Trophoblast cell (in vitro differentiated cells and primary cell): ENCODE data around the gene NANOS3.

Source experiments
- DNase-seq, 2 donors: peaks; one replicate each; pipeline ENCODE4 v3.0.0-alpha.2; 2016
- H2AFZ ChIP-seq: 2 replicates; pipeline ENCODE4 v1.6.1; 2013; ENCODE audit warnings: low read length, moderate library complexity, mild to moderate bottlenecking; ENCODE audit not compliant: insufficient read depth, poor library complexity
- H2AK5ac ChIP-seq: 2 replicates; pipeline ENCODE4 v1.6.1; 2013; ENCODE audit warnings: mild to moderate bottlenecking, low read length
- H2BK120ac ChIP-seq: 2 replicates; pipeline ENCODE4 v1.6.1; 2013; ENCODE audit warnings: low read length, mild to moderate bottlenecking, moderate library complexity; ENCODE audit not compliant: insufficient read depth, poor library complexity
- H2BK12ac ChIP-seq: 2 replicates; pipeline ENCODE4 v1.6.1; 2013; ENCODE audit warnings: mild to moderate bottlenecking, low read length, moderate library complexity
- H2BK5ac ChIP-seq: 2 replicates; pipeline ENCODE4 v1.6.1; 2013; ENCODE audit warnings: low read length, low read depth, moderate library complexity, mild to moderate bottlenecking; ENCODE audit not compliant: poor library complexity
- H3K14ac ChIP-seq: 2 replicates; pipeline ENCODE4 v1.6.1; 2013; ENCODE audit warnings: mild to moderate bottlenecking, low read length
- H3K18ac ChIP-seq: 2 replicates; pipeline ENCODE4 v1.6.1; 2013; ENCODE audit warnings: mild to moderate bottlenecking, low read length
- H3K23ac ChIP-seq: 2 replicates; pipeline ENCODE4 v1.6.1; 2013; ENCODE audit warnings: low read length
- H3K27ac ChIP-seq: 2 replicates; pipeline ENCODE4 v1.5.1; 2013; ENCODE audit warnings: low read depth, mild to moderate bottlenecking, inconsistent platforms, low read length, moderate library complexity
- H3K27me3 ChIP-seq: 2 replicates; pipeline ENCODE4 v1.6.1; 2013; ENCODE audit warnings: inconsistent platforms, mild to moderate bottlenecking, low read length, moderate library complexity; ENCODE audit not compliant: insufficient read depth
- H3K36me3 ChIP-seq, 2 experiments: 1 replicate in 1 of 2; 2 replicates in 1 of 2; pipeline ENCODE4 v1.6.1; 2013; ENCODE audit warnings: low read length in 2 of 2, mild to moderate bottlenecking in 2 of 2, moderate library complexity in 1 of 2; ENCODE audit not compliant: insufficient read depth in 2 of 2, control insufficient read depth in 1 of 2
- H3K4ac ChIP-seq: 2 replicates; pipeline ENCODE4 v1.6.1; 2013; ENCODE audit warnings: low read depth, mild to moderate bottlenecking, low read length, moderate library complexity
- H3K4me1 ChIP-seq, 2 experiments: 1 replicate in 1 of 2; 2 replicates in 1 of 2; pipeline ENCODE4 v1.6.1; 2013; ENCODE audit warnings: low read length in 2 of 2, mild to moderate bottlenecking in 2 of 2, moderate library complexity in 1 of 2; ENCODE audit not compliant: insufficient read depth in 2 of 2, control insufficient read depth in 1 of 2
- H3K4me2 ChIP-seq: 2 replicates; pipeline ENCODE4 v1.6.1; 2013; ENCODE audit warnings: inconsistent platforms, mild to moderate bottlenecking, low read length, moderate library complexity
- H3K4me3 ChIP-seq: 2 replicates; pipeline ENCODE4 v1.5.1; 2013; ENCODE audit warnings: mild to moderate bottlenecking, low read depth, low read length, inconsistent platforms
- H3K79me1 ChIP-seq: one replicate; pipeline ENCODE4 v1.6.1; 2013; ENCODE audit warnings: low read length
- H3K79me2 ChIP-seq: 2 replicates; pipeline ENCODE4 v1.6.1; 2013; ENCODE audit warnings: low read length, mild to moderate bottlenecking; ENCODE audit not compliant: control insufficient read depth, insufficient read depth, poor library complexity
- H3K9ac ChIP-seq: 2 replicates; pipeline ENCODE4 v1.6.1; 2013; ENCODE audit warnings: mild to moderate bottlenecking, low read length
- H3K9me3 ChIP-seq: 2 replicates; pipeline ENCODE4 v1.6.1; 2013; ENCODE audit warnings: low read depth, mild to moderate bottlenecking, control low read depth, inconsistent platforms, low read length; ENCODE audit not compliant: insufficient read depth
- H4K12ac ChIP-seq: 2 replicates; pipeline ENCODE4 v1.6.1; 2013; ENCODE audit warnings: low read depth, mild to moderate bottlenecking, low read length, moderate library complexity
- H4K8ac ChIP-seq: 2 replicates; pipeline ENCODE4 v1.6.1; 2013; ENCODE audit warnings: low read depth, mild to moderate bottlenecking, low read length, moderate library complexity
- H4K91ac ChIP-seq: one replicate; pipeline ENCODE4 v1.6.1; 2013; ENCODE audit warnings: low read depth, mild to moderate bottlenecking, low read length, moderate library complexity
- WGBS: extraction: QIAGEN DNeasy Blood & Tissue Kit; methylation state at CpG from one replicate; pipeline ENCODE4 v1.1.7; 2013; ENCODE audit warnings: missing lambda C conversion rate; ENCODE audit not compliant: insufficient read length, insufficient coverage; ENCODE audit errors: extremely low coverage; 5-methylcytosine and 5-hydroxymethylcytosine counted together

Gene NANOS3

DNA sequence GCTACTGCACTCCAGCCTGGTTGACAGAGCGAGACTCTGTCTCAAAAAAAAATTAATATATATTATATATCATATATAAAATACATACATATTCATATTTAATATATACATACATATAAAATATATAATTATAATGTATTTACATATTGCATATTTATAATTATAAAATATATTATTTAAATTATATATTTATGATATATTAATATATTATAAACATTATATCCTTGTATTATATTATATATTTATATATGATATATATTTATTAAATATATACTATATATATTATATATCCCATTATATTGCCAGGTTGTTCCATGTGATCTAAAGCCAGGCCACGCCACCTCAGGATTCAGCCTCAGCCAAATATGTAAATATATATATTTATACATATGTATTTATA lies 19.3 kb downstream of the NANOS3 start:
- no peak overlapping the region for H4K8ac ChIP-seq
- H3K79me1 ChIP-seq = no peaks in the 10 kb centered on the region
- H3K9ac ChIP-seq = no peak overlapping the region
- no peak for DNase-seq
- H3K18ac ChIP-seq = no peak overlapping the region
- no peak overlapping the region for H3K14ac ChIP-seq
- H3K4ac ChIP-seq = no peak overlapping the region
- no CpG with 5 or more reads among the region's 2 CpGs for WGBS
- no peaks in the 10 kb centered on the region for H3K9me3 ChIP-seq
- H3K4me2 ChIP-seq = no peak overlapping the region
- no peak overlapping the region for H2AK5ac ChIP-seq
- H4K91ac ChIP-seq = no peak overlapping the region
- H3K79me2 ChIP-seq = no peaks in the 10 kb centered on the region
- H3K4me1 ChIP-seq = peaks cover 2 to 7% of the 10 kb centered on the region in 2 experiments
- no peak overlapping the region for H2BK5ac ChIP-seq
- no peak overlapping the region for H3K4me3 ChIP-seq
- H3K27ac ChIP-seq = no peak overlapping the region
- H4K12ac ChIP-seq = no peak overlapping the region
- no peak overlapping the region for H2BK12ac ChIP-seq
- no peaks in the 10 kb centered on the region for H3K27me3 ChIP-seq
- no peak overlapping the region for H3K23ac ChIP-seq
- no peak overlapping the region for H2AFZ ChIP-seq
- no peak overlapping the region for H2BK120ac ChIP-seq
- no peaks in the 10 kb centered on the region for H3K36me3 ChIP-seq

GRCh38 chr19:13899393-13899792 lies 22.5 kb downstream of the NANOS3 start:
- Histone ChIP-seq H2BK120ac (no peak overlapping the region), H3K27ac (no peak overlapping the region), H4K12ac (no peak overlapping the region), H2BK12ac (no peak overlapping the region), H2AFZ (no peak overlapping the region), H3K9ac (no peak overlapping the region), H3K14ac (no peak overlapping the region), H3K23ac (no peak overlapping the region), H3K27me3 (no peaks in the 10 kb centered on the region), H3K4me3 (no peak overlapping the region), H4K8ac (no peak overlapping the region), H2BK5ac (no peak overlapping the region), H2AK5ac (no peak overlapping the region), H3K4me1 (no peaks in the 10 kb centered on the region), H3K4ac (no peak overlapping the region), H3K9me3 (no peaks in the 10 kb centered on the region), H3K18ac (no peak overlapping the region), H3K79me1 (no peaks in the 10 kb centered on the region), H4K91ac (no peak overlapping the region), H3K79me2 (no peaks in the 10 kb centered on the region), H3K36me3 (no peaks in the 10 kb centered on the region), H3K4me2 (no peak overlapping the region)
- no peak for DNase-seq
- no CpG with 5 or more reads among the region's 10 CpGs for WGBS

GRCh38 chr19:13899912-13900584 lies 23.1 kb downstream of the NANOS3 start:
- WGBS = no CpG with 5 or more reads among the region's 5 CpGs
- Histone ChIP-seq H3K4me2 (no peak overlapping the region), H3K18ac (no peak overlapping the region), H3K4ac (no peak overlapping the region), H3K9me3 (no peaks in the 10 kb centered on the region), H3K4me3 (no peak overlapping the region), H2AFZ (no peak overlapping the region), H3K23ac (no peak overlapping the region), H3K14ac (no peak overlapping the region), H3K27me3 (no peaks in the 10 kb centered on the region), H2BK5ac (no peak overlapping the region), H2BK120ac (no peak overlapping the region), H4K91ac (no peak overlapping the region), H3K79me1 (no peaks in the 10 kb centered on the region), H3K4me1 (no peaks in the 10 kb centered on the region), H4K8ac (no peak overlapping the region), H4K12ac (no peak overlapping the region), H3K79me2 (no peaks in the 10 kb centered on the region), H3K36me3 (no peaks in the 10 kb centered on the region), H2BK12ac (no peak overlapping the region), H3K27ac (no peak overlapping the region), H2AK5ac (no peak overlapping the region), H3K9ac (no peak overlapping the region)
- no peak for DNase-seq

DNA sequence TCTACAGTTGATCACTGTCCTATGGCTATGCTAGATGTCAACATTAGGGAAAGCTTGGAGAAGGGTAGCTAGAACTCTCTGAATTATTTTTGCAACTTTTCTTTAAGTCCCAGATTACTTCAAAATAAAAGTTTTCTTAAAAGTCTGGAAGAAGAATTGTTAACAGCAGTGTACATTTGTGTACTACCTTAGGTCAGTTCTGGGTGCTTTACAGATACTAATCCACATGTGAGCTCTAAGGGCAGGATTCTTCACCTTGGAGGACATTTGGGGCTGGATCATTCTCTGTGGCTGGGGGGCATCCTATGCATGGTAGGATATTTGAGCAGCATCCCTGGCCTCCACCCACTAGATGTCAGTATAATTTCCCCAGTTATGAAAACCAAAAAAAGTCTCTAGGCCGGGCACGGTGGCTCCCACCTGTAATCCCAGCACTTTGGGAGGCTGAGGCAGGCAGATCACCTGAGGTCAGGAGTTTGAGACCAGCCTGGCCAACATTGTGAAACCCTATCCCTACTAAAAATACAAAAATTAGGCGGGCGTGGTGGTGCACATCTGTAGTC lies 26.1 kb downstream of the NANOS3 start:
- Histone ChIP-seq H3K79me1 (peaks cover 5% of the 10 kb centered on the region), H3K14ac (no peak overlapping the region), H3K4ac (no peak overlapping the region), H3K4me2 (no peak overlapping the region), H3K18ac (no peak overlapping the region), H3K79me2 (peaks cover 5% of the 10 kb centered on the region), H3K36me3 (no peaks in the 10 kb centered on the region), H3K27ac (no peak overlapping the region), H2BK12ac (no peak overlapping the region), H3K9ac (no peak overlapping the region), H2AFZ (no peak overlapping the region), H3K27me3 (no peaks in the 10 kb centered on the region), H4K91ac (no peak overlapping the region), H4K8ac (no peak overlapping the region), H2AK5ac (no peak overlapping the region), H3K9me3 (no peaks in the 10 kb centered on the region), H3K4me3 (no peak overlapping the region), H3K23ac (no peak overlapping the region), H2BK120ac (no peak overlapping the region), H4K12ac (no peak overlapping the region), H3K4me1 (peaks cover 3 to 8% of the 10 kb centered on the region in 2 experiments), H2BK5ac (no peak overlapping the region)
- WGBS = no CpG with 5 or more reads among the region's 4 CpGs
- peak; percentile 9 to 50 for DNase-seq
